Stimulated activated CD4-positive, alpha-beta T cell treated with anti-CD3 and anti-CD28 coated beads, Interleukin-2, amount 100 ng/mL, for 48 hours (primary cell): Measurements from ENCODE around the gene MLC1.

Experiments used
- DNase-seq, 2 donors: peaks; one replicate each; pipeline ENCODE4 v3.0.0-alpha.2; 2020

Gene MLC1

GRCh38 chr22:50074551-50075530 is 10.4 kb downstream of the MLC1 start:
- no peak for DNase-seq

- no peak for DNase-seq
Measured at GRCh38 chr22:50074056-50074455, 11.2 kb downstream of the MLC1 start.

- DNase-seq, result no peak
Measured at GRCh38 chr22:50072714-50073538, 12.3 kb downstream of the MLC1 start.

- DNase-seq, result no peak
Measured at GRCh38 chr22:50072167-50072555, 13.1 kb downstream of the MLC1 start.

GRCh38 chr22:50071432-50072166 is 13.6 kb downstream of the MLC1 start:
- no peak for DNase-seq

- no peak for DNase-seq
Measured at GRCh38 chr22:50070366-50070765, 14.9 kb downstream of the MLC1 start.

- no peak for DNase-seq
Measured at GRCh38 chr22:50068096-50068495, 17.1 kb downstream of the MLC1 start.

GRCh38 chr22:50067244-50067643 is 18.0 kb downstream of the MLC1 start:
- DNase-seq, result no peak

GRCh38 chr22:50064453-50064852 is 20.8 kb downstream of the MLC1 start:
- no peak for DNase-seq

GRCh38 chr22:50063589-50064393 is 21.4 kb downstream of the MLC1 start:
- no peak for DNase-seq

GRCh38 chr22:50062509-50063135 is 22.6 kb downstream of the MLC1 start:
- no peak for DNase-seq

GRCh38 chr22:50061824-50062355 is 23.3 kb downstream of the MLC1 start:
- no peak for DNase-seq

- no peak for DNase-seq
Measured at GRCh38 chr22:50061141-50061823, 23.9 kb downstream of the MLC1 start.

- DNase-seq, result no peak
Measured at GRCh38 chr22:50060441-50061140, 24.6 kb downstream of the MLC1 start.

- no peak for DNase-seq
Measured at GRCh38 chr22:50059881-50060262, 25.4 kb downstream of the MLC1 start.

- DNase-seq, result no peak
Measured at GRCh38 chr22:50058906-50059880, 26.0 kb downstream of the MLC1 start.

- no peak for DNase-seq
Measured at GRCh38 chr22:50058061-50058905, 26.9 kb downstream of the MLC1 start, which contains the start of gene TTLL8. TTLL8 (minus strand) TSS chr22:50058298.
